Stimulated activated naive B cell treated with anti-CD40 and anti-IgM and Interleukin-4, amounts not matched to agents 10 μg/mL and 1 μg/mL and 100 μg/mL, for 72 hours (primary cell): Measurements from ENCODE around the gene LIMD2.
"Not testable (repeated sequence)": the region's sequence is repeated elsewhere in the genome, so short reads cannot be mapped to it uniquely, and the experiment has no call there.

Experiments used
- ATAC-seq, 2 donors: fragments of 150-1000 bp; cut with Tn5 transposase; replicated peaks; 2 replicates each; pipeline ENCODE4 v1.10.0; 2021; ENCODE audit warnings: moderate library complexity in 1 of 2
- DNase-seq: peaks from one replicate; pipeline ENCODE4 v3.0.0; 2021
- H3K27ac Mint-ChIP-seq: one replicate; pipeline ENCODE4 v1.8.0; 2022; ENCODE audit warnings: mild to moderate bottlenecking, mixed read lengths
- H3K27me3 Mint-ChIP-seq, 2 donors: one replicate each; pipeline ENCODE4 v1.8.0; 2022; ENCODE audit warnings: mixed read lengths in 2 of 2
- H3K36me3 Mint-ChIP-seq, 2 donors: one replicate each; pipeline ENCODE4 v1.8.0; 2022; ENCODE audit warnings: mixed read lengths in 2 of 2, mild to moderate bottlenecking in 1 of 2
- H3K4me1 Mint-ChIP-seq, 2 donors: one replicate each; pipeline ENCODE4 v1.8.0; 2022; ENCODE audit warnings: mixed read lengths in 2 of 2, mild to moderate bottlenecking in 1 of 2
- H3K4me3 Mint-ChIP-seq, 2 donors: one replicate each; pipeline ENCODE4 v1.8.0; 2022; ENCODE audit warnings: mild to moderate bottlenecking in 2 of 2, mixed read lengths in 2 of 2, moderate library complexity in 1 of 2
- H3K9me3 Mint-ChIP-seq, 2 donors: one replicate each; pipeline ENCODE4 v1.8.0; 2022; ENCODE audit warnings: mixed read lengths in 2 of 2, mild to moderate bottlenecking in 1 of 2

Gene LIMD2

GRCh38 chr17:63699638-63700527 lies at the start of gene LIMD2:
TSS of gene LIMD2 (minus strand) at chr17:63700125. CDS start at chr17:63699298, 827 bp downstream.
- ATAC-seq (peak; percentile 24 to 30), DNase-seq (peak; percentile 69)

DNA sequence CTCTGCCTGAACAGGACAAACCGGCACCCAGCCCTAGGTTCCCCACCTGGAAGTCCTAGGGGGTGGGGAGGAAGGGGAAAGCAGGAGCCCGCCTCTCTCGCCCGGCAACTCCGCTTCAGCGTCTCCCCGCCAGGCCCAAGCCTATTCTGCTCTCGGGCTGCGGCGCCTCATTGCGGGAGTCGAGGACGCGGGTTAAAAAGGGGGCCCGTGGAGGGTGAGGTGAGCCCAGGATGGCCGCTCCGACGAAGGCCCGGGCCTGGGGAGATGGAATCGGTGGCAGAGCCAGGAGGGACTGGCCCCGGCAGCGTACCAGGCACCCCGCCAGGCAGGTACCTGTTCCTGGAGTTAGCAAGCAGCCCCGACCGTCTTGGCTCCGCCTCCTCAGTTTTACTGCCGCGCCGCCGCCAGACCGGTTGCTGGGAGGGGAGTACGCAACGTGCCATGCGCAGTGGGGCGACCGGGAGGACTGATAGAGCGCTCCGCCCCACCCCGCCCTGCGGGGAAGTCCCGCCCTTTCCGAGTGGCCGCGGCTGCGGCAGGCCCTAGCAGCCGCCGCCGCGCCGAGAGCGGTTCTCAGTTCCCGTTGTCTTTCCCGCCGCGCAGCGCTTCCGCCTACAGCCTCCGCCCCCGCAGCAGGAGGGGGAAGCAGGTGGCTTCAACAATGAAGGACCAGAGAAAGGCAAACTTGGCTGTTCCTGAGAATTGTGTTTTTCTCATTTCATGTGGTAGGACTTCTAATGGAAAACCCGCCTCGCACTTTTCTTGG lies 41.7 kb upstream of the LIMD2 start, which contains the start of gene STRADA:
Gene STRADA (minus strand): TSS at position 392 of the 766 bp plus-strand sequence. CDS start 13,430 bp downstream, outside the sequence.
- no peaks in the 10 kb centered on the region for H3K9me3 Mint-ChIP-seq
- H3K4me3 Mint-ChIP-seq: peak within 1 kb of the TSS; percentile 94 to 99

More at GRCh38 chr17:63699638-63700527, at the start of gene LIMD2:
- no peaks in the 10 kb centered on the region for H3K9me3 Mint-ChIP-seq
- H3K4me3 Mint-ChIP-seq: peak within 1 kb of the TSS; percentile 95
- H3K4me1 Mint-ChIP-seq: peaks cover 54 to 76% of the 10 kb centered on the region in 2 donors
- H3K27me3 Mint-ChIP-seq: no peaks in the 10 kb centered on the region
- peaks cover 45 to 66% of the 10 kb centered on the region in 2 donors for H3K36me3 Mint-ChIP-seq
- H3K27ac Mint-ChIP-seq: peak within 1 kb of the TSS; percentile 97

DNA sequence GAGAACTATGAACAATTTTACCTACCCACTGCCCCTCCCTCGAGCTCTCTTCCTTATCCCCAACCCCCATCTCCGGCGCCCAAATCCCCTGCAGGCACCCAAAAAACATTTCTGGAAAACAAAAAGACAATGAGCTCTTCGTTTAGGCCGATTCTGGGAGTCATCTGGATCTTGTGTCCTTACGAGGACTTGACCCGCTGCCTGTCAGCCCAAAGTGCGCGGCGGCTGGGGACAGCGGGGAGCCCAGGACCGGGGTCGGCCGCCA lies 41.1 kb upstream of the LIMD2 start:
- Mint-ChIP-seq H3K9me3 (no peaks in the 10 kb centered on the region), H3K36me3 (peaks cover 11 to 24% of the 10 kb centered on the region in 2 donors), H3K4me1 (peaks cover 14 to 39% of the 10 kb centered on the region in 2 donors), H3K27me3 (no peaks in the 10 kb centered on the region), H3K4me3 (peak overlapping the region; percentile 94 to 99), H3K27ac (peak overlapping the region; percentile 97)
- ATAC-seq (peak; percentile 22 to 24), DNase-seq (no peak)

More for the DNA sequence above, 41.7 kb upstream of the LIMD2 start, which contains the start of gene STRADA:
- Mint-ChIP-seq H3K27ac (peak within 1 kb of the TSS; percentile 97), H3K36me3 (peaks cover 11 to 26% of the 10 kb centered on the region in 2 donors), H3K4me1 (peaks cover 14 to 39% of the 10 kb centered on the region in 2 donors), H3K27me3 (no peaks in the 10 kb centered on the region)
- ATAC-seq: peak; percentile 89 to 92
- peak; percentile 99 for DNase-seq

DNA sequence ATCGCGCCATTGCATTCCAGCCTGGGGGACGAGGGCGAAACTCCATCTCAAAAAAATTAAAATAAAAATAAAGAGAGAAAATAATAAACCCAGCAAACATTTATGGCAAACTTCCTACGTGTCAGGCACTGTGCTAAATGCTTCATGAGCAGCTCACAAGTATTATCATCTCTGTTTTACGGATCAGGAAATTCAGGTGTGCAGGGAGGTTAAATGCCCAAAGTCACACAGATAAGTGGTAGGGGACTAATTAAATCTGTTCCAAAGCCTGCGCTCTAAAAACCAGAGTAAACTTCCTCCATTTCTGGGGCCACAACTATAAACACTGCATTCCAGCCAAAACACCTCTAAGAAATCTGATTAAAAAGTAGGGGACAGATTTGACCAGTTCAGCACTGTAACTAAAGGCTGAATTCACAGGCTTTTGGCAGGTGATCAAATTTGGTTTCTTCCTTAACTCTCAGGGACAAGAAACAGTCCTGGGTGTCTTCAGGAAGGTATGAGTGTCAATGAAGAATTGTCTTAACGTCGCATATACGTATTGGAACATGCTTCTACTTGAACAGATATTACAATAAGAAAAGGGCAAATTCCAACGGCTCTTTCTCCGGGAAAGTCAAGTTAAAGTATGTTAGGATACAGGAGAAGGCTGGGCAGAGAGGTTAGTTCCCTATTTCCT lies 40.7 kb upstream of the LIMD2 start:
- no peak for ATAC-seq
- Mint-ChIP-seq H3K9me3 (no peaks in the 10 kb centered on the region), H3K27me3 (no peaks in the 10 kb centered on the region), H3K36me3 (peaks cover 9 to 19% of the 10 kb centered on the region in 2 donors), H3K4me1 (peaks cover 14 to 39% of the 10 kb centered on the region in 2 donors), H3K4me3 (peak overlapping the region; percentile 94 to 99), H3K27ac (peak overlapping the region; percentile 97)
- no peak for DNase-seq

- H3K36me3 Mint-ChIP-seq: peaks cover 11 to 22% of the 10 kb centered on the region in 2 donors
- DNase-seq (no peak), ATAC-seq (no peak)
- no peaks in the 10 kb centered on the region for H3K9me3 Mint-ChIP-seq
- H3K27ac Mint-ChIP-seq: no peak overlapping the region
- no peak overlapping the region for H3K4me3 Mint-ChIP-seq
- H3K27me3 Mint-ChIP-seq: no peaks in the 10 kb centered on the region
- peaks cover 10 to 30% of the 10 kb centered on the region in 2 donors for H3K4me1 Mint-ChIP-seq
Observed at GRCh38 chr17:63735691-63736090, 35.8 kb upstream of the LIMD2 start.

DNA sequence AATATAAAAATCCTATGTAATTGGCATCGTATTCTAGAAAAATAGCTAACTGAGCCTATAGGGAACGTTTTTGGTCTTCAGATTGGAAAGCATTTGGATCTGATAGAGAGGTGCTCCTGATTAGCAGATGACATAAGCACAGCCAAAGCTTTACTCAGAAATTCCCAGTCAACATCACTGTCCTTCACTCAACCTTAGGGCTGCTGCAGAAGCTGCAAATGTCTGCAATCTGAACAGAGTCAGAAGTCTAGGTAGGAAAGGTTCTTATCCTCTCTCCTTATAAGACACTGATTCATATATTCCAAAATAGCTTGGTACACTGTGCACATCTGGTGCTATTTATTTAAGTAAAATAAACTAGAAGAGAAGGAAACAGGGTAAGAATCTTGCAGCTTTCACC lies 22.5 kb upstream of the LIMD2 start:
- no peaks in the 10 kb centered on the region for H3K4me1 Mint-ChIP-seq
- H3K9me3 Mint-ChIP-seq: no peaks in the 10 kb centered on the region
- peaks cover 26 to 29% of the 10 kb centered on the region in 2 donors for H3K36me3 Mint-ChIP-seq
- H3K4me3 Mint-ChIP-seq: no peak overlapping the region
- no peak for ATAC-seq
- no peak overlapping the region for H3K27ac Mint-ChIP-seq
- no peak for DNase-seq
- H3K27me3 Mint-ChIP-seq: no peaks in the 10 kb centered on the region

DNA sequence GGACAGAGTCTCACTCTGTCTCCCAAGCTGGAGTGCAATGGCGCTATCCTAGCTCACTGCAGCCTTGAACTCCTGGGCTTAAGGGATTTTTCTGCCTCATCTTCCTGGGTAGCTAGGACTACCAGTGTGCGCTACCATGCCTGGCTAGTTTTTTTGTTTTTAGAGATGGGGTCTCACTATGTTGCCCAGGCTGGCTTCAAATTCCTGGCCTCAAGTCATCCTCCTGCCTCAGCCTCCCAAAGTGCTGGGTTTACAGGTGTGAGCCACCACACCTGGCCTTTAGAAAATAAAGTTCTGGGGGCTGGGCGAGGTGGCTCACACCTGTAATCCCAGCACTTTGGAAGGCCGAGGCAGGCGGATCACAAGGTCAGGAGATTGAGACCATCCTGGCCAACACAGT lies 20.3 kb upstream of the LIMD2 start:
- not testable (repeated sequence) for H3K27me3 Mint-ChIP-seq, H3K4me1 Mint-ChIP-seq, ATAC-seq, H3K4me3 Mint-ChIP-seq, H3K9me3 Mint-ChIP-seq, DNase-seq, H3K27ac Mint-ChIP-seq
- peaks cover 26 to 30% of the 10 kb centered on the region in 2 donors for H3K36me3 Mint-ChIP-seq

DNA sequence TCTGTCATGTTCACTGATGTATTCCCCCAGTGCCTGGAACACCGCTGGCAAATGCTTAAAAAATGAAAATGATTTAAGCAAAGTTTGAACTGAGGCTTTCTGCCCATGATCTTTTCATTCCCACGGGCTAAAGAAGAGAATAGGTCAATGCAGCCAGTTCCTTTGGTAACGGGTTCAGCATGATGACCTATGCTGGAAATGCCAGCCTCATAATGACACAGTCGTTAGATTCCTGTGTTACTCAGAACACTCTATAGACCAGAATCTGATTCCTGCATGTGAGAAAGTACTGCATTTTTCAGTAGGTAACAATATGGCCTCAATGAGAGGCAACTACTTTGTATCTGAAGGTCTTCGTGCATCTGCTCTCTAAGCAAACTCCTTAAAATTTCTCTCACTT lies 19.1 kb upstream of the LIMD2 start:
- DNase-seq (no peak), ATAC-seq (no peak)
- peaks cover 20 to 31% of the 10 kb centered on the region in 2 donors for H3K36me3 Mint-ChIP-seq
- H3K4me1 Mint-ChIP-seq: peaks cover 0 to 5% of the 10 kb centered on the region in 2 donors
- H3K27me3 Mint-ChIP-seq: no peaks in the 10 kb centered on the region
- H3K4me3 Mint-ChIP-seq: no peak overlapping the region
- no peak overlapping the region for H3K27ac Mint-ChIP-seq
- H3K9me3 Mint-ChIP-seq: no peaks in the 10 kb centered on the region

- Mint-ChIP-seq H3K9me3 (no peaks in the 10 kb centered on the region), H3K4me3 (no peak overlapping the region), H3K4me1 (peaks cover 0 to 5% of the 10 kb centered on the region in 2 donors), H3K27ac (no peak overlapping the region), H3K36me3 (peaks cover 20 to 30% of the 10 kb centered on the region in 2 donors), H3K27me3 (no peaks in the 10 kb centered on the region)
- ATAC-seq (no peak), DNase-seq (no peak)
Observed at GRCh38 chr17:63716426-63716825, 16.5 kb upstream of the LIMD2 start.

GRCh38 chr17:63714550-63715277 lies 14.8 kb upstream of the LIMD2 start:
- no peak overlapping the region for H3K27ac Mint-ChIP-seq
- H3K27me3 Mint-ChIP-seq: no peaks in the 10 kb centered on the region
- no peaks in the 10 kb centered on the region for H3K9me3 Mint-ChIP-seq
- ATAC-seq (no peak), DNase-seq (no peak)
- H3K36me3 Mint-ChIP-seq: peaks cover 19 to 39% of the 10 kb centered on the region in 2 donors
- no peak overlapping the region for H3K4me3 Mint-ChIP-seq
- H3K4me1 Mint-ChIP-seq: peaks cover 0 to 13% of the 10 kb centered on the region in 2 donors

DNA sequence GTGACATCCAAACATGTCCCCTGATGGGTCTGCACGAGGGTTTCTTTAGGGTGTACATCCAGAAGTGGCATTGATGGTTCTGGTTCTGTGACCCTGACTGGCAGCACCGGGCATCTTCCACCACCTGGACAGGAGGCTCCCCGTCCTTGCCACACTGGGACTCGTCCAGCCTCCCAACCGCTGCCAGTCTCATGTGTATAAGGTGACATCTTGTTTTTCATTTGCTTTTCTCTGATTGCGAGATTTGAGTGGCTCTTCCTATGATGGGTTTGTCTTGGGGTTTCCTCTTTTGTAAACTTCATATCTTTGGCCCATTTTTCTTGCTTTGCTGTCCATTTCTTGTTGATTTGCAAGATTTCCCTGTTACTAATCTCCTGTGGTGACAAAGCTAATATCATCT lies 9.2 kb upstream of the LIMD2 start:
- Mint-ChIP-seq H3K9me3 (no peaks in the 10 kb centered on the region), H3K27me3 (no peaks in the 10 kb centered on the region), H3K27ac (no peak overlapping the region), H3K4me1 (peaks cover 19 to 54% of the 10 kb centered on the region in 2 donors), H3K36me3 (peaks cover 21 to 42% of the 10 kb centered on the region in 2 donors), H3K4me3 (no peak overlapping the region)
- ATAC-seq (no peak), DNase-seq (no peak)

- no peak overlapping the region for H3K27ac Mint-ChIP-seq
- H3K27me3 Mint-ChIP-seq: no peaks in the 10 kb centered on the region
- DNase-seq (no peak), ATAC-seq (no peak)
- peaks cover 28 to 56% of the 10 kb centered on the region in 2 donors for H3K36me3 Mint-ChIP-seq
- no peak overlapping the region for H3K4me3 Mint-ChIP-seq
- peaks cover 37 to 73% of the 10 kb centered on the region in 2 donors for H3K4me1 Mint-ChIP-seq
- H3K9me3 Mint-ChIP-seq: no peaks in the 10 kb centered on the region
Observed at GRCh38 chr17:63707151-63707550, 7.2 kb upstream of the LIMD2 start.

DNA sequence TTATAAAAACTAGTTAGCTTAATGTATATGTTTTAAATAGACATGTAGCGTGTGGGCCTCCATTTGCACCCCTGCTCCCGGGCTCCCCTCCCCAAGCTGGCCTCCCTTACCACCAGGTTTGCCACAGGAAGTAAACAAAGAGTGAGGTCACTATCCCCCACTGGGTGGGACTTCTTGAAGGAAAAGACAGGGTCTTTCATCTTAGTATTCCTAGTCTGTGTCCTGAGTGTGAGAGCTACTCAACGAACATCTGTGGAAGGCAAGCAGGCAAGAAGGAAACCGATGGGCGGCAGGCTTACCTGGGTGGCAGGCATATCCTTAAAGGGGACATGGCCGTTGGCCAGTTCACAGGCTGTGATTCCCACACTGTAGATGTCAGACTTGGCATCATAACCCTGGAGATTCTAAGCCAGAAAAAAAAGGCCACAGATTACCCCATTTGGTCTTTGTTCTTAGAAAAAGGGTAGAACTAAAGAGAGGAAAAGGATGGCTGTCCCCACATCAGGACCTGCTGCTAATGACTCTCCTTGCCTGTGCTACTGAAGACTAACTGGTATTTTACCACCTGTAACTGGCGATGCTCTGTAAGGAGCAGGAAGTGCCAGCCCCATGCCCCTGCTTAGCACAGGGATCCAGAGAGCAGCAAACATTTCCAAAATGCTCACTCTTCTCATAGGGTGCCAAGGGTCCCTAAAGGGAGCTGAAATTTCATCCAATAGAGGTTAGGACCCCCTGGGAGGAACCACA lies 6.6 kb upstream of the LIMD2 start:
- DNase-seq (no peak), ATAC-seq (no peak)
- Mint-ChIP-seq H3K27me3 (no peaks in the 10 kb centered on the region), H3K9me3 (no peaks in the 10 kb centered on the region), H3K4me1 (peaks cover 41 to 80% of the 10 kb centered on the region in 2 donors), H3K27ac (peak overlapping the region; percentile 83), H3K4me3 (no peak overlapping the region), H3K36me3 (peaks cover 30 to 55% of the 10 kb centered on the region in 2 donors)
